ENCODE data around the gene C5orf24. TPM values are rescaled to one million over a fixed set of nuclear protein-coding genes. Genes with fewer than 3 reads are reported as not detected.

Gene C5orf24
- total and polyA plus RNA-seq, 2 donors (not counting 1 experiment from before 2014, with no cell fraction given): 13.0 to 38.2 TPM

GRCh38 chr5:134845335-134845851 is 375 bp upstream of the C5orf24 start:
- Histone ChIP-seq H3K36me3 (replicated peaks in 1 of 2; ENCODE audit: control extremely low read depth in 1 of 2, control insufficient read depth in 1 of 2, extremely low read depth in 1 of 2, insufficient read depth in 2 of 2, low read length in 1 of 2) (peaks cover 0 to 3% of the 10 kb centered on the region in 2 experiments), H3K4me3 (ENCODE audit: control extremely low read depth in 1 of 5, extremely low read depth in 1 of 5, insufficient read depth in 1 of 5, low read depth in 2 of 5, low read length in 4 of 5) (peak overlapping the region; percentile 34 to 93 (median 87)), H3K27me3 (replicated peaks in 1 of 4; ENCODE audit: control extremely low read depth in 1 of 4, control insufficient read depth in 3 of 4, insufficient read depth in 4 of 4, low read length in 3 of 4) (no peaks in the 10 kb centered on the region), H3K9ac (ENCODE audit: low read length) (peak overlapping the region; percentile 87), H3K9me3 (ENCODE audit: control extremely low read depth in 1 of 3, control insufficient read depth in 2 of 3, insufficient read depth in 1 of 3, low read length in 2 of 3) (no peaks in the 10 kb centered on the region), H2AFZ (ENCODE audit: insufficient read depth, low read depth, low read length, poor library complexity, severe bottlenecking) (peak overlapping the region; percentile 85), H3K27ac (ENCODE audit: low read length in 2 of 2) (peak overlapping the region; percentile 86 to 93), H4K20me1 (ENCODE audit: control insufficient read depth, insufficient read depth, low read length, poor library complexity, severe bottlenecking) (no peaks in the 10 kb centered on the region), H3K4me2 (replicated peaks; ENCODE audit: low read depth, low read length, poor library complexity, severe bottlenecking) (peak overlapping the region; percentile 85), H3K4me1 (ENCODE audit: control insufficient read depth in 2 of 2, insufficient read depth in 2 of 2, low read length in 2 of 2) (peaks cover 17 to 21% of the 10 kb centered on the region in 2 donors), H3K79me2 (ENCODE audit: control insufficient read depth, insufficient read depth, low read length) (peaks cover 39% of the 10 kb centered on the region)
- ATAC-seq (ENCODE audit: low read depth): no peak
- 0% methylated on average over 7 of the region's 12 CpGs for WGBS (ENCODE audit: insufficient coverage)
- H3K27me3 Mint-ChIP-seq: no peaks in the 10 kb centered on the region
- no peaks in the 10 kb centered on the region for H3K9me3 Mint-ChIP-seq (ENCODE audit: insufficient read depth)
- CTCF ChIA-PET: interaction anchor here (0.9 to 3.8 kb wide), 10 partner anchors 10 to 87 kb away, joined by 3 to 36 read pairs (median 6); partner anchors contain the start of genes DDX46, PCBD2 and TXNDC15
- peak overlapping the region; percentile 95 for H3K27ac Mint-ChIP-seq
- POLR2A ChIA-PET: interaction anchor here (0.6 to 2.1 kb wide), 8 partner anchors 22 to 619 kb away, joined by 3 to 32 read pairs (median 6); partner anchors contain the start of genes CAMLG, DDX46, PCBD2 and PPP2CA
- H3K4me1 Mint-ChIP-seq: peaks cover 24% of the 10 kb centered on the region
- intact Hi-C loops (cut with micrococcal nuclease): loop anchor here (1.0 to 10.0 kb wide), 5 partner anchors 29 to 201 kb away; partner anchors contain the start of genes CAMLG, DDX46, PCBD2 and SEC24A
- no peak for DNase-seq
- TF ChIP-seq CTCF (IDR thresholded peaks at IDR 0.05) (no peak), EZH2 (IDR thresholded peaks at IDR 0.05; ENCODE audit: borderline replicate concordance, insufficient read depth, low read depth, low read length, poor library complexity, severe bottlenecking) (no peak)
- peak overlapping the region; percentile 95 for H3K4me3 Mint-ChIP-seq

GRCh38 chr5:134846641-134846960 is 833 bp downstream of the C5orf24 start:
- peaks cover 0 to 3% of the 10 kb centered on the region in 2 experiments for H3K36me3 ChIP-seq (replicated peaks in 1 of 2; ENCODE audit: control extremely low read depth in 1 of 2, control insufficient read depth in 1 of 2, extremely low read depth in 1 of 2, insufficient read depth in 2 of 2, low read length in 1 of 2)
- peak overlapping the region; percentile 87 for H3K9ac ChIP-seq (ENCODE audit: low read length)
- H2AFZ ChIP-seq (ENCODE audit: insufficient read depth, low read depth, low read length, poor library complexity, severe bottlenecking): peak overlapping the region; percentile 85
- Mint-ChIP-seq H3K27ac (peak overlapping the region; percentile 95), H3K4me3 (peak overlapping the region; percentile 95), H3K4me1 (peaks cover 28% of the 10 kb centered on the region), H3K9me3 (ENCODE audit: insufficient read depth) (no peaks in the 10 kb centered on the region), H3K27me3 (no peaks in the 10 kb centered on the region)
- H3K79me2 ChIP-seq (ENCODE audit: control insufficient read depth, insufficient read depth, low read length): peaks cover 49% of the 10 kb centered on the region
- H3K4me1 ChIP-seq (ENCODE audit: control insufficient read depth in 2 of 2, insufficient read depth in 2 of 2, low read length in 2 of 2): peaks cover 17 to 21% of the 10 kb centered on the region in 2 donors
- peak overlapping the region; percentile 85 for H3K4me2 ChIP-seq (replicated peaks; ENCODE audit: low read depth, low read length, poor library complexity, severe bottlenecking)
- ATAC-seq (ENCODE audit: low read depth): no peak
- H3K27me3 ChIP-seq (replicated peaks in 1 of 4; ENCODE audit: control extremely low read depth in 1 of 4, control insufficient read depth in 3 of 4, insufficient read depth in 4 of 4, low read length in 3 of 4): no peaks in the 10 kb centered on the region
- H3K27ac ChIP-seq (ENCODE audit: low read length in 2 of 2): peak overlapping the region; percentile 86 to 93
- ChIA-PET CTCF (interaction anchor here (1.2 to 2.4 kb wide), 5 partner anchors 17 to 59 kb away, joined by 3 to 10 read pairs (median 3); partner anchors contain the start of genes PCBD2 and TXNDC15), POLR2A (interaction anchor here (0.5 to 1.4 kb wide), 4 partner anchors 20 to 831 kb away, joined by 3 to 8 read pairs (median 6); partner anchors contain the start of gene PCBD2)
- peak overlapping the region; percentile 84 to 93 (median 87) for H3K4me3 ChIP-seq (ENCODE audit: control extremely low read depth in 1 of 5, extremely low read depth in 1 of 5, insufficient read depth in 1 of 5, low read depth in 2 of 5, low read length in 4 of 5)
- 0% methylated on average over 4 of the region's 11 CpGs for WGBS (ENCODE audit: insufficient coverage)
- TF ChIP-seq CTCF (IDR thresholded peaks at IDR 0.05) (no peak), EZH2 (IDR thresholded peaks at IDR 0.05; ENCODE audit: borderline replicate concordance, insufficient read depth, low read depth, low read length, poor library complexity, severe bottlenecking) (no peak)
- peaks cover 6% of the 10 kb centered on the region for H4K20me1 ChIP-seq (ENCODE audit: control insufficient read depth, insufficient read depth, low read length, poor library complexity, severe bottlenecking)
- no peaks in the 10 kb centered on the region for H3K9me3 ChIP-seq (ENCODE audit: control extremely low read depth in 1 of 3, control insufficient read depth in 2 of 3, insufficient read depth in 1 of 3, low read length in 2 of 3)
- intact Hi-C loops (cut with micrococcal nuclease): loop anchor here (10.0 kb wide), 1 partner anchor 202 kb away; the partner anchor contains the start of gene SEC24A
- no peak for DNase-seq
